ENCODE data around the gene DTWD1. TPM values are rescaled to one million over a fixed set of nuclear protein-coding genes. Genes with fewer than 3 reads are reported as not detected.

DTWD1 gene
- total and polyA plus RNA-seq, 9 of the 15 experiments (the other 6 are each of a cell fraction or from before 2014, with no cell fraction given) = 23.1 to 76.4 (median 36.5) TPM

GRCh38 chr15:49624056-49624455, 3.2 kb downstream of the DTWD1 start:
- in situ Hi-C loops (cut with MboI) (no loop called here), intact Hi-C loops (cut with micrococcal nuclease) (no loop called here)
- no peak overlapping the region for H3K4me3 ChIP-seq
- ATAC-seq = no peak
- no peaks in the 10 kb centered on the region for H3K27me3 ChIP-seq (ENCODE audit: control insufficient read depth in 2 of 2, insufficient read depth in 2 of 2, low read length in 2 of 2)
- H3K4me1 ChIP-seq (replicated peaks in 1 of 2; ENCODE audit: control insufficient read depth in 2 of 2, insufficient read depth in 2 of 2, low read length in 2 of 2) = peaks cover 0 to 4% of the 10 kb centered on the region in 2 experiments; a peak in 1 of 5 replicates
- CTCF ChIA-PET (ENCODE audit: low intra/inter-chr PET ratio) = no interaction called here
- H3K9me1 ChIP-seq (ENCODE audit: control insufficient read depth, insufficient read depth, low read length) = no peaks in the 10 kb centered on the region
- FAIRE-seq = no peak
- DNase-seq (ENCODE audit: extremely low read depth in 1 of 4, low spot score in 3 of 4) = no peak
- TF ChIP-seq MAFK (IDR thresholded peaks at IDR 0.05; ENCODE audit: low read length) (no peak), ZFP91 (CRISPR knock-in tag; IDR thresholded peaks at IDR 0.05) (no peak), FOXP1 (CRISPR knock-in tag; IDR thresholded peaks at IDR 0.05) (no peak), ETV5 (CRISPR knock-in tag; IDR thresholded peaks at IDR 0.05; ENCODE audit: low read depth) (no peak), TRIM25 (IDR thresholded peaks at IDR 0.05; ENCODE audit: borderline replicate concordance) (no peak), HMBOX1 (IDR thresholded peaks at IDR 0.05) (no peak), NFE2L1 (tag; IDR thresholded peaks at IDR 0.05; ENCODE audit: borderline replicate concordance, low read depth) (no peak), TRIM28 (IDR thresholded peaks at IDR 0.05) (no peak)
- POLR2A ChIA-PET = no interaction called here
- H3K9ac ChIP-seq (ENCODE audit: insufficient read depth in 1 of 2, low read depth in 2 of 2, low read length in 2 of 2) = no peak overlapping the region
- peaks cover 36% of the 10 kb centered on the region for H3K36me3 ChIP-seq (ENCODE audit: control insufficient read depth, insufficient read depth, low read length)
- H3K9me3 ChIP-seq (replicated peaks; ENCODE audit: control insufficient read depth, insufficient read depth, low read depth, low read length) = peaks cover 5% of the 10 kb centered on the region
- no peak overlapping the region for H2AFZ ChIP-seq (ENCODE audit: low read depth, low read length)
- no peak overlapping the region for H3K4me2 ChIP-seq (ENCODE audit: insufficient read depth, low read length)
- WGBS (ENCODE audit: insufficient coverage, low coverage, missing lambda C conversion rate) = 100% methylated on average over 2 of the region's 2 CpGs
- H3K27ac ChIP-seq (ENCODE audit: extremely low read depth, low read depth, low read length) = no peak overlapping the region
- BruUV-seq (replicated peaks) = no TSS peak
- no peaks in the 10 kb centered on the region for H4K20me1 ChIP-seq (replicated peaks; ENCODE audit: control insufficient read depth, insufficient read depth, low read length)
- H3K79me2 ChIP-seq (ENCODE audit: control insufficient read depth, insufficient read depth, low read length) = peaks cover 56% of the 10 kb centered on the region
